ENCODE data around the gene KCNIP3. TPM values are rescaled to one million over a fixed set of nuclear protein-coding genes. Genes with fewer than 3 reads are reported as not detected.

The KCNIP3 gene
- polyA plus RNA-seq, 1 of the 3 experiments (the other 2 are of a cell fraction) = 0.97 TPM

GRCh38 chr2:95317665-95318425 lies 20.7 kb downstream of the KCNIP3 start:
- CTCF ChIA-PET = interaction anchor here (1.7 to 6.8 kb wide), 2 partner anchors 86 kb away, joined by 9 to 90 read pairs; no protein-coding TSS in a partner anchor
- TF ChIP-seq GATA2 (CRISPR knock-in tag; IDR thresholded peaks at IDR 0.05) (no peak), YY1 (IDR thresholded peaks at IDR 0.05; ENCODE audit: low read depth) (no peak), JUND (IDR thresholded peaks at IDR 0.05) (no peak), MEF2A (IDR thresholded peaks at IDR 0.05; ENCODE audit: borderline replicate concordance, low read depth) (no peak), SIN3A (IDR thresholded peaks at IDR 0.05; ENCODE audit: borderline replicate concordance, low read depth, low read length) (no peak), EP300 (IDR thresholded peaks at IDR 0.05; ENCODE audit: borderline replicate concordance in 1 of 2, low read depth in 1 of 2, low read length in 1 of 2) (no peak), CTCF (IDR thresholded peaks at IDR 0.05) (no peak), EZH2phosphoT487 (IDR thresholded peaks at IDR 0.05; ENCODE audit: borderline replicate concordance, low read depth) (no peak), TCF12 (IDR thresholded peaks at IDR 0.05) (no peak), USF2 (IDR thresholded peaks at IDR 0.05; ENCODE audit: borderline replicate concordance, low read depth, low read length) (no peak), TAF1 (IDR thresholded peaks at IDR 0.05; ENCODE audit: borderline replicate concordance, low read depth, low read length) (no peak), POLR2AphosphoS5 (IDR thresholded peaks at IDR 0.05; ENCODE audit: low read depth, low read length) (no peak), NRF1 (IDR thresholded peaks at IDR 0.05; ENCODE audit: low read depth, low read length) (no peak)
- TF ChIP-seq, protein P1, sequence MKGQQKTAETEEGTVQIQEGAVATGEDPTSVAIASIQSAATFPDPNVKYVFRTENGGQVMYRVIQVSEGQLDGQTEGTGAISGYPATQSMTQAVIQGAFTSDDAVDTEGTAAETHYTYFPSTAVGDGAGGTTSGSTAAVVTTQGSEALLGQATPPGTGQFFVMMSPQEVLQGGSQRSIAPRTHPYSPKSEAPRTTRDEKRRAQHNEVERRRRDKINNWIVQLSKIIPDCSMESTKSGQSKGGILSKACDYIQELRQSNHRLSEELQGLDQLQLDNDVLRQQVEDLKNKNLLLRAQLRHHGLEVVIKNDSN (IDR thresholded peaks at IDR 0.05; ENCODE audit: borderline replicate concordance, low read depth) = no peak
- TF ChIP-seq, protein P2, sequence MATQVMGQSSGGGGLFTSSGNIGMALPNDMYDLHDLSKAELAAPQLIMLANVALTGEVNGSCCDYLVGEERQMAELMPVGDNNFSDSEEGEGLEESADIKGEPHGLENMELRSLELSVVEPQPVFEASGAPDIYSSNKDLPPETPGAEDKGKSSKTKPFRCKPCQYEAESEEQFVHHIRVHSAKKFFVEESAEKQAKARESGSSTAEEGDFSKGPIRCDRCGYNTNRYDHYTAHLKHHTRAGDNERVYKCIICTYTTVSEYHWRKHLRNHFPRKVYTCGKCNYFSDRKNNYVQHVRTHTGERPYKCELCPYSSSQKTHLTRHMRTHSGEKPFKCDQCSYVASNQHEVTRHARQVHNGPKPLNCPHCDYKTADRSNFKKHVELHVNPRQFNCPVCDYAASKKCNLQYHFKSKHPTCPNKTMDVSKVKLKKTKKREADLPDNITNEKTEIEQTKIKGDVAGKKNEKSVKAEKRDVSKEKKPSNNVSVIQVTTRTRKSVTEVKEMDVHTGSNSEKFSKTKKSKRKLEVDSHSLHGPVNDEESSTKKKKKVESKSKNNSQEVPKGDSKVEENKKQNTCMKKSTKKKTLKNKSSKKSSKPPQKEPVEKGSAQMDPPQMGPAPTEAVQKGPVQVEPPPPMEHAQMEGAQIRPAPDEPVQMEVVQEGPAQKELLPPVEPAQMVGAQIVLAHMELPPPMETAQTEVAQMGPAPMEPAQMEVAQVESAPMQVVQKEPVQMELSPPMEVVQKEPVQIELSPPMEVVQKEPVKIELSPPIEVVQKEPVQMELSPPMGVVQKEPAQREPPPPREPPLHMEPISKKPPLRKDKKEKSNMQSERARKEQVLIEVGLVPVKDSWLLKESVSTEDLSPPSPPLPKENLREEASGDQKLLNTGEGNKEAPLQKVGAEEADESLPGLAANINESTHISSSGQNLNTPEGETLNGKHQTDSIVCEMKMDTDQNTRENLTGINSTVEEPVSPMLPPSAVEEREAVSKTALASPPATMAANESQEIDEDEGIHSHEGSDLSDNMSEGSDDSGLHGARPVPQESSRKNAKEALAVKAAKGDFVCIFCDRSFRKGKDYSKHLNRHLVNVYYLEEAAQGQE (IDR thresholded peaks at IDR 0.05; ENCODE audit: low read depth, low read length) = no peak
- no peaks in the 10 kb centered on the region for H4K20me1 ChIP-seq (ENCODE audit: insufficient read depth)
- no peak overlapping the region for H3K4me2 ChIP-seq
- no peak overlapping the region for H2AFZ ChIP-seq (ENCODE audit: low read depth)
- no peaks in the 10 kb centered on the region for H3K9me2 ChIP-seq
- DNase-seq = no peak
- no peak overlapping the region for H3K27ac ChIP-seq (ENCODE audit: low read depth in 2 of 2, low read length in 1 of 2)
- WGBS (ENCODE audit: low lambda C conversion rate) = 55% methylated on average over 6 of the region's 12 CpGs
- no peak overlapping the region for H3K4me3 ChIP-seq (ENCODE audit: low read depth in 2 of 2, low read length in 1 of 2)
- H3F3A ChIP-seq (replicated peaks; ENCODE audit: insufficient read depth) = no peaks in the 10 kb centered on the region
- H3K4me1 ChIP-seq (ENCODE audit: control insufficient read depth in 1 of 2, insufficient read depth in 2 of 2, low read depth in 1 of 2, low read length in 1 of 2) = no peaks in the 10 kb centered on the region
- no peaks in the 10 kb centered on the region for H3K79me2 ChIP-seq (ENCODE audit: insufficient read depth)
- H3K9ac ChIP-seq = no peak overlapping the region
- H3K9me3 ChIP-seq = no peaks in the 10 kb centered on the region
- H3K27me3 ChIP-seq (ENCODE audit: insufficient read depth) = no peaks in the 10 kb centered on the region
- H3K36me3 ChIP-seq (replicated peaks in 1 of 2; ENCODE audit: control insufficient read depth in 1 of 2, insufficient read depth in 2 of 2, low read length in 1 of 2) = no peaks in the 10 kb centered on the region
- POLR2A ChIA-PET = no interaction called here
